Ovary (tissue), 3 donors: ENCODE results near the gene CCDC121.

Experiments used
- CTCF ChIP-seq, 3 donors: fragments of 450-650 bp in 2 of 3; fragments of 200-600 bp in 1 of 3; IDR thresholded peaks; one replicate each; pipeline versions ENCODE4 v1.5.1 to v1.8.0; 2016 to 2022; ENCODE audit warnings: antibody characterized with exemption in 3 of 3, mild to moderate bottlenecking in 1 of 3
- EP300 ChIP-seq: sonication (generic); formaldehyde crosslinking; IDR thresholded peaks from one replicate; pipeline ENCODE4 v1.6.1; 2017; ENCODE audit warnings: antibody characterized with exemption
- POLR2A ChIP-seq: fragments of 450-650 bp; IDR thresholded peaks from one replicate; pipeline ENCODE4 v1.6.1; 2017; ENCODE audit warnings: antibody characterized with exemption, mild to moderate bottlenecking, moderate library complexity
- donor health status: DM: no; HTN: no; CAD: no.

GRCh38 chr2:27638709-27639108 is 9.9 kb upstream of the CCDC121 start:
- TF ChIP-seq POLR2A (no peak), CTCF (IDR thresholded peaks at IDR 0.05) (no peak), EP300 (no peak)
